ENCODE data around the gene ACTA2. TPM values are rescaled to one million over a fixed set of nuclear protein-coding genes. Genes with fewer than 3 reads are reported as not detected.
"Not testable (repeated sequence)": the region's sequence is repeated elsewhere in the genome, so short reads cannot be mapped to it uniquely, and the experiment has no call there.

Gene ACTA2
- total RNA-seq, 2 experiments from 2014 or later: 10.7 to 10.8 TPM

GRCh38 chr10:88943778-88944177, 8.8 kb downstream of the ACTA2 start:
- Mint-ChIP-seq H3K27me3 (no peaks in the 10 kb centered on the region), H3K4me1 (peaks cover 17% of the 10 kb centered on the region), H3K27ac (no peak overlapping the region), H3K4me3 (no peak overlapping the region), H3K9me3 (no peaks in the 10 kb centered on the region), H3K36me3 (ENCODE audit: low read depth) (peaks cover 18% of the 10 kb centered on the region)
- ChIA-PET POLR2A (no interaction called here), CTCF (interaction anchor here (0.7 to 5.4 kb wide), 3 partner anchors 10 to 44 kb away, joined by 3 to 32 read pairs (median 3); no protein-coding TSS in a partner anchor)
- no peak for DNase-seq

- H3K4me3 Mint-ChIP-seq: no peak overlapping the region
- POLR2A ChIA-PET: no interaction called here
- peaks cover 28% of the 10 kb centered on the region for H3K36me3 Mint-ChIP-seq (ENCODE audit: low read depth)
- CTCF ChIA-PET: interaction anchor here (1.0 to 5.4 kb wide), 3 partner anchors 7 to 267 kb away, joined by 3 to 32 read pairs (median 3); no protein-coding TSS in a partner anchor
- no peak overlapping the region for H3K27ac Mint-ChIP-seq
- H3K9me3 Mint-ChIP-seq: no peaks in the 10 kb centered on the region
- peaks cover 22% of the 10 kb centered on the region for H3K4me1 Mint-ChIP-seq
- no peaks in the 10 kb centered on the region for H3K27me3 Mint-ChIP-seq
- DNase-seq: no peak
Observed at GRCh38 chr10:88941026-88941425, 11.5 kb downstream of the ACTA2 start.

GRCh38 chr10:88938938-88939337, 13.6 kb downstream of the ACTA2 start:
- Mint-ChIP-seq H3K36me3 (ENCODE audit: low read depth) (peaks cover 37% of the 10 kb centered on the region), H3K27me3 (no peaks in the 10 kb centered on the region), H3K4me3 (no peak overlapping the region), H3K4me1 (peaks cover 18% of the 10 kb centered on the region), H3K9me3 (no peaks in the 10 kb centered on the region), H3K27ac (no peak overlapping the region)
- CTCF ChIA-PET: interaction anchor here (1.3 kb wide), 1 partner anchor 275 kb away, joined by 5 read pairs; no protein-coding TSS in a partner anchor
- DNase-seq: no peak
- POLR2A ChIA-PET: no interaction called here

- Mint-ChIP-seq H3K9me3 (no peaks in the 10 kb centered on the region), H3K27me3 (no peaks in the 10 kb centered on the region), H3K36me3 (ENCODE audit: low read depth) (peaks cover 37% of the 10 kb centered on the region), H3K4me1 (peaks cover 18% of the 10 kb centered on the region), H3K27ac (no peak overlapping the region), H3K4me3 (no peak overlapping the region)
- no peak for DNase-seq
- ChIA-PET POLR2A (no interaction called here), CTCF (interaction anchor here (0.6 to 0.7 kb wide), 2 partner anchors 20 to 262 kb away, joined by 3 read pairs; no protein-coding TSS in a partner anchor)
Observed at GRCh38 chr10:88938039-88938438, 14.5 kb downstream of the ACTA2 start.

- ChIA-PET POLR2A (no interaction called here), CTCF (interaction anchor here (0.7 to 1.2 kb wide), 3 partner anchors 35 to 314 kb away, joined by 3 to 5 read pairs (median 4); no protein-coding TSS in a partner anchor)
- Mint-ChIP-seq H3K27me3 (no peaks in the 10 kb centered on the region), H3K27ac (peak overlapping the region; percentile 3), H3K4me1 (peaks cover 22% of the 10 kb centered on the region), H3K9me3 (no peaks in the 10 kb centered on the region), H3K4me3 (no peak overlapping the region), H3K36me3 (ENCODE audit: low read depth) (peaks cover 33% of the 10 kb centered on the region)
- DNase-seq: no peak
Observed at GRCh38 chr10:88936656-88937055, 15.9 kb downstream of the ACTA2 start.

- peak overlapping the region; percentile 4 for H3K27ac Mint-ChIP-seq
- peak; percentile 83 for DNase-seq
- no peak overlapping the region for H3K4me3 Mint-ChIP-seq
- H3K9me3 Mint-ChIP-seq: no peaks in the 10 kb centered on the region
- H3K36me3 Mint-ChIP-seq (ENCODE audit: low read depth): peaks cover 33% of the 10 kb centered on the region
- ChIA-PET POLR2A (no interaction called here), CTCF (interaction anchor here (0.7 to 3.4 kb wide), 17 partner anchors 8 to 282 kb away, joined by 3 to 57 read pairs (median 5); partner anchors contain the start of genes CH25H and FAS)
- peaks cover 25% of the 10 kb centered on the region for H3K4me1 Mint-ChIP-seq
- no peaks in the 10 kb centered on the region for H3K27me3 Mint-ChIP-seq
Observed at GRCh38 chr10:88934900-88935672, 17.5 kb downstream of the ACTA2 start.

GRCh38 chr10:88933564-88933963, 19.0 kb downstream of the ACTA2 start:
- peak overlapping the region; percentile 7 for H3K27ac Mint-ChIP-seq
- peaks cover 31% of the 10 kb centered on the region for H3K36me3 Mint-ChIP-seq (ENCODE audit: low read depth)
- ChIA-PET POLR2A (no interaction called here), CTCF (interaction anchor here (0.6 to 3.4 kb wide), 20 partner anchors 10 to 359 kb away, joined by 3 to 57 read pairs (median 5); partner anchors contain the start of gene FAS)
- H3K9me3 Mint-ChIP-seq: no peaks in the 10 kb centered on the region
- no peak for DNase-seq
- H3K4me3 Mint-ChIP-seq: no peak overlapping the region
- H3K27me3 Mint-ChIP-seq: no peaks in the 10 kb centered on the region
- peaks cover 25% of the 10 kb centered on the region for H3K4me1 Mint-ChIP-seq

- Mint-ChIP-seq H3K9me3 (no peaks in the 10 kb centered on the region), H3K4me3 (no peak overlapping the region), H3K27me3 (no peaks in the 10 kb centered on the region), H3K27ac (no peak overlapping the region), H3K36me3 (ENCODE audit: low read depth) (peaks cover 34% of the 10 kb centered on the region), H3K4me1 (peaks cover 25% of the 10 kb centered on the region)
- peak; percentile 55 for DNase-seq
- CTCF ChIA-PET: interaction anchor here (0.5 to 3.4 kb wide), 29 partner anchors 9 to 903 kb away, joined by 3 to 57 read pairs (median 4); no protein-coding TSS in a partner anchor
- POLR2A ChIA-PET: interaction anchor here (0.6 to 0.9 kb wide), 3 partner anchors 55 to 111 kb away, joined by 3 to 6 read pairs (median 3); partner anchors contain the start of gene FAS
Observed at GRCh38 chr10:88932539-88933256, 19.9 kb downstream of the ACTA2 start.

GRCh38 chr10:88932029-88932428, 20.5 kb downstream of the ACTA2 start:
- not testable (repeated sequence) for DNase-seq, H3K27ac Mint-ChIP-seq, H3K4me3 Mint-ChIP-seq, H3K9me3 Mint-ChIP-seq, H3K27me3 Mint-ChIP-seq
- H3K36me3 Mint-ChIP-seq (ENCODE audit: low read depth): peaks cover 36% of the 10 kb centered on the region
- peaks cover 23% of the 10 kb centered on the region for H3K4me1 Mint-ChIP-seq
- CTCF ChIA-PET: interaction anchor here (0.8 to 3.4 kb wide), 25 partner anchors 8 to 286 kb away, joined by 3 to 57 read pairs (median 4); no protein-coding TSS in a partner anchor
- POLR2A ChIA-PET: interaction anchor here (0.7 to 0.9 kb wide), 2 partner anchors 58 to 110 kb away, joined by 3 read pairs; partner anchors contain the start of gene FAS

GRCh38 chr10:88931548-88931947, 21.0 kb downstream of the ACTA2 start:
- CTCF ChIA-PET: interaction anchor here (0.7 to 2.7 kb wide), 11 partner anchors 8 to 286 kb away, joined by 3 to 12 read pairs (median 3); no protein-coding TSS in a partner anchor
- no peak overlapping the region for H3K4me3 Mint-ChIP-seq
- DNase-seq: no peak
- H3K27ac Mint-ChIP-seq: peak overlapping the region; percentile 5
- no peaks in the 10 kb centered on the region for H3K9me3 Mint-ChIP-seq
- H3K27me3 Mint-ChIP-seq: no peaks in the 10 kb centered on the region
- peaks cover 20% of the 10 kb centered on the region for H3K4me1 Mint-ChIP-seq
- POLR2A ChIA-PET: no interaction called here
- peaks cover 37% of the 10 kb centered on the region for H3K36me3 Mint-ChIP-seq (ENCODE audit: low read depth)

- H3K4me1 Mint-ChIP-seq: peaks cover 7% of the 10 kb centered on the region
- POLR2A ChIA-PET: no interaction called here
- peaks cover 55% of the 10 kb centered on the region for H3K36me3 Mint-ChIP-seq (ENCODE audit: low read depth)
- H3K4me3 Mint-ChIP-seq: no peak overlapping the region
- no peak for DNase-seq
- no peak overlapping the region for H3K27ac Mint-ChIP-seq
- H3K27me3 Mint-ChIP-seq: no peaks in the 10 kb centered on the region
- CTCF ChIA-PET: no interaction called here
- H3K9me3 Mint-ChIP-seq: no peaks in the 10 kb centered on the region
Observed at GRCh38 chr10:88928254-88928653, 24.3 kb downstream of the ACTA2 start.

- ChIA-PET CTCF (no interaction called here), POLR2A (no interaction called here)
- peaks cover 62% of the 10 kb centered on the region for H3K36me3 Mint-ChIP-seq (ENCODE audit: low read depth)
- peaks cover 3% of the 10 kb centered on the region for H3K4me1 Mint-ChIP-seq
- H3K27ac Mint-ChIP-seq: no peak overlapping the region
- H3K4me3 Mint-ChIP-seq: no peak overlapping the region
- H3K9me3 Mint-ChIP-seq: no peaks in the 10 kb centered on the region
- no peak for DNase-seq
- no peaks in the 10 kb centered on the region for H3K27me3 Mint-ChIP-seq
Observed at GRCh38 chr10:88927416-88927690, 25.2 kb downstream of the ACTA2 start.
